NCI-H69 (cell line): ENCODE measurements around the gene SAXO2.
"Not testable (repeated sequence)": the region's sequence is repeated elsewhere in the genome, so short reads cannot be mapped to it uniquely, and the experiment has no call there.

ENCODE experiments used
- DNase-seq: peaks from one replicate; lab custom pipeline; 2025; lab: John Stamatoyannopoulos, UW

The SAXO2 gene

DNA sequence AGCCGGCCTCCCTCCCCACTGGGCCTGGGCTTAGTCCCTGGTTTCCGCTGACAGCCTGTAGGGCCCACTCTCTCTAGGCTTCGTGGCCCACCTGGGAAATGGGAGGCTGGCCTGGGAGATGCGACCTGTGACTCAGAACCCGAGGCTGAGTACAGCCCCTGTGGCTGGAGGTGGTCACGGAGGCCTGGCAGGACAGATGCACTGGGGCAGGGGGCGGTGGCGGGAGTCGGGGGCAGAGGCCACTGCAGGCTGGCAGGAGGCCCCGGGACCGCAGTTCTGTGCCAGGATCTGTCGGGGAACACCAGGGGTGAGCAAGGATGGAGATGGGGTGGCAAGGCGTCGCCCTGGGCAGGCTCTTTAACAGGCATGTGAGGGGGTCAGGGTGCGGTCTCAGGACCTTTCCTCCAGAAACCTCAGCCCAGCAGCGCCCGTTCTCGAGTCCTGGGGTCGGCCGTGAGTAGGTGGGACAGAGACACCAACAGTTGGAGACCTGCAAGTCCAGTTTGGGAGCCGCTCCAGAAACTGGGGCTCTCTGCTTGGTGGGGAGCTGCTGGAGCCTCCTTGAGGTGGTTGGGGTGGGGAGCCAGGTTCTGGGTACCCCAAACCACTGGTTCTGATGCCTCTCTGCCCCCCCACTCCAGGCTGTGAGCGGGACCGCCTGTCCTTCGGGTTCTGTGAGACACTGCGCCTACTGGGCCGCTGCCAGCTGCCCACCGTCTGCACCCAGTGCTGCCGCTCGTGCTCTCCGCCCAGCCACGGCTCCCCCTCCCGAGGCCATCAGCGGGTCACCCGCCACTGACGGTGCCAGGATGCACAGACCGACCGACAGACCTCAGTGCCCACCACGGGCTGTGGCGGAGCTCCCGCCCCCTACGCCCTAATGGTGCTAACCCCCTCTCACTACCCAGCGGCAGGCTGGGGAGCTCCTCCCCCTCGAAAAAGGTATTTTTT, 71.3 kb downstream of the SAXO2 start:
- DNase-seq = not testable (repeated sequence)
